Measurements from ENCODE around the gene TCF12.

DNA sequence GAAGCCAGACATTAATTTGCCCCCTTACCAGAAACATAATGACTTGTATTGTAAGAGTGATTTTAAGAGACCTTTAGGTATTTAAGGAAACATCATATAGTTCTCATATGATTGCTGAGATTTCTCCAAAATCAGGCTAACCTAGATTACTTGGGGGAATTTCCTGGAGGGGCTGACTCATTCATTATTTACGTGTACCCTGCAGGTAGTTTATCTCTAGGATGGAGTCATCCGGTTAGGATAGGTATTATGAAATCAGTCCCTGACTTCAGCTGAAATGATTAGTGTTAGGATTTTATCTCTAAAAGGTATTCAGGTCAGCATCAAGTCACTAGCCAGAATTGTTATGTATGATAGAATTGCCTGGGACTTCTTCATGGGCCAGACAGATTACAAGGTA is 97.5 kb downstream of the TCF12 start:
- TF ChIP-seq, protein P1, sequence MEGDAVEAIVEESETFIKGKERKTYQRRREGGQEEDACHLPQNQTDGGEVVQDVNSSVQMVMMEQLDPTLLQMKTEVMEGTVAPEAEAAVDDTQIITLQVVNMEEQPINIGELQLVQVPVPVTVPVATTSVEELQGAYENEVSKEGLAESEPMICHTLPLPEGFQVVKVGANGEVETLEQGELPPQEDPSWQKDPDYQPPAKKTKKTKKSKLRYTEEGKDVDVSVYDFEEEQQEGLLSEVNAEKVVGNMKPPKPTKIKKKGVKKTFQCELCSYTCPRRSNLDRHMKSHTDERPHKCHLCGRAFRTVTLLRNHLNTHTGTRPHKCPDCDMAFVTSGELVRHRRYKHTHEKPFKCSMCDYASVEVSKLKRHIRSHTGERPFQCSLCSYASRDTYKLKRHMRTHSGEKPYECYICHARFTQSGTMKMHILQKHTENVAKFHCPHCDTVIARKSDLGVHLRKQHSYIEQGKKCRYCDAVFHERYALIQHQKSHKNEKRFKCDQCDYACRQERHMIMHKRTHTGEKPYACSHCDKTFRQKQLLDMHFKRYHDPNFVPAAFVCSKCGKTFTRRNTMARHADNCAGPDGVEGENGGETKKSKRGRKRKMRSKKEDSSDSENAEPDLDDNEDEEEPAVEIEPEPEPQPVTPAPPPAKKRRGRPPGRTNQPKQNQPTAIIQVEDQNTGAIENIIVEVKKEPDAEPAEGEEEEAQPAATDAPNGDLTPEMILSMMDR (IDR thresholded peaks at IDR 0.05): no peak
- TF ChIP-seq POLR2A (IDR thresholded peaks at IDR 0.05): no peak
